OCI-LY3 (cell line): ENCODE results near the gene HDAC4.
A peak's percentile ranks its signal among the peaks of the same experiment; 100 is the strongest.

Experiments
- H2AFZ ChIP-seq: fragments of 200-600, 300-600 bp; shearing (Covaris generic); 2 replicates; pipeline ENCODE4 v1.6.0; 2014; ENCODE audit warnings: antibody characterized with exemption, low read depth, low read length
- H3K27ac ChIP-seq: fragments of 200-600, 300-600 bp; sonication (generic); 2 replicates; pipeline ENCODE4 v1.5.1; 2014; ENCODE audit warnings: mild to moderate bottlenecking, low read length, moderate library complexity, mixed read lengths
- H3K27me3 ChIP-seq: fragments of 200-600, 300-600 bp; sonication (generic); 2 replicates; pipeline ENCODE4 v1.6.1; 2014; ENCODE audit warnings: low read depth, low read length, mixed read lengths
- H3K36me3 ChIP-seq: fragments of 200-600, 300-600 bp; sonication (generic); replicated peaks from 2 replicates; pipeline ENCODE3; 2014; ENCODE audit warnings: low read depth, low read length, mixed read lengths
- H3K4me1 ChIP-seq: fragments of 300-600, 200-600 bp; sonication (generic); 2 replicates; pipeline ENCODE4 v1.6.1; 2014; ENCODE audit warnings: low read length, mixed read lengths
- H3K4me2 ChIP-seq: fragments of 200-600, 300-600 bp; sonication (generic); 2 replicates; pipeline ENCODE4 v1.6.1; 2014; ENCODE audit warnings: low read length, mixed read lengths
- H3K4me3 ChIP-seq: fragments of 300-600, 200-600 bp; sonication (generic); 2 replicates; pipeline ENCODE4 v1.5.1; 2014; ENCODE audit warnings: antibody characterized with exemption, mild to moderate bottlenecking, low read length, moderate library complexity
- H3K79me2 ChIP-seq: fragments of 300-600, 200-600 bp; shearing (Covaris generic); 2 replicates; pipeline ENCODE4 v1.6.1; 2014; ENCODE audit warnings: mild to moderate bottlenecking, low read length, mixed read lengths
- H3K9ac ChIP-seq: fragments of 300-600, 200-600 bp; shearing (Covaris generic); 2 replicates; pipeline ENCODE4 v1.6.0; 2014; ENCODE audit warnings: mild to moderate bottlenecking, low read length, moderate library complexity
- H3K9me3 ChIP-seq: fragments of 200-600, 300-600 bp; shearing (Covaris generic); 2 replicates; pipeline ENCODE4 v1.6.1; 2014; ENCODE audit warnings: low read length, mixed read lengths; ENCODE audit not compliant: insufficient read depth
- H4K20me1 ChIP-seq: fragments of 200-600, 300-600 bp; sonication (generic); 2 replicates; pipeline ENCODE4 v1.6.1; 2016; ENCODE audit warnings: low read length, mixed read lengths; ENCODE audit not compliant: insufficient read depth
- EZH2phosphoT487 ChIP-seq: fragments of 200-600 bp; shearing (Covaris generic); IDR thresholded peaks from 2 replicates; pipeline ENCODE4 v1.6.1; 2018; ENCODE audit warnings: antibody characterized with exemption, mixed run types, low read depth
- TF ChIP-seq, protein P1 (sequence below): fragments of 200-600, 300-600 bp; sonication (generic); IDR thresholded peaks from 2 replicates; pipeline ENCODE4 v1.5.1; 2014; ENCODE audit warnings: antibody characterized with exemption, low read length, low read depth

The HDAC4 gene

DNA sequence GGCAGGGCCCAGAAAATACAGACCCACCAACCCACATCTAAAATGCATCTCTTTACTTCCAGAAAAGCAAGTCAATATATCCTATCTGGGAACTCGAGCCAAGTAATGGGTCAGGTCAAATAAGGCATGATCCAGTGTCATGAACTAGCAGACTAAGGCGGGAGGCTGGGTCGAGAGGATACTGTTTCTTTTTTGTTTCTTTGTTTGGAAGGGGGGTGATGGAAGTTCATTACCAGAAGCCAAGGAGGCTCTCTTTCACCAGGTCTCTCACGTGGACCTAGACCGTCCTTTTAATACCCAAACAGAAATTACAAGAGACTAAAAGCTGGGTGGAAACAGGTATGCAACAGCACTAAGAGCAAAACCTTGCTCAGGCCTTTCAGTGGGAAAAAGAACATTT, 108.3 kb downstream of the HDAC4 start:
- TF ChIP-seq EZH2phosphoT487: no peak
- TF ChIP-seq, protein P1, sequence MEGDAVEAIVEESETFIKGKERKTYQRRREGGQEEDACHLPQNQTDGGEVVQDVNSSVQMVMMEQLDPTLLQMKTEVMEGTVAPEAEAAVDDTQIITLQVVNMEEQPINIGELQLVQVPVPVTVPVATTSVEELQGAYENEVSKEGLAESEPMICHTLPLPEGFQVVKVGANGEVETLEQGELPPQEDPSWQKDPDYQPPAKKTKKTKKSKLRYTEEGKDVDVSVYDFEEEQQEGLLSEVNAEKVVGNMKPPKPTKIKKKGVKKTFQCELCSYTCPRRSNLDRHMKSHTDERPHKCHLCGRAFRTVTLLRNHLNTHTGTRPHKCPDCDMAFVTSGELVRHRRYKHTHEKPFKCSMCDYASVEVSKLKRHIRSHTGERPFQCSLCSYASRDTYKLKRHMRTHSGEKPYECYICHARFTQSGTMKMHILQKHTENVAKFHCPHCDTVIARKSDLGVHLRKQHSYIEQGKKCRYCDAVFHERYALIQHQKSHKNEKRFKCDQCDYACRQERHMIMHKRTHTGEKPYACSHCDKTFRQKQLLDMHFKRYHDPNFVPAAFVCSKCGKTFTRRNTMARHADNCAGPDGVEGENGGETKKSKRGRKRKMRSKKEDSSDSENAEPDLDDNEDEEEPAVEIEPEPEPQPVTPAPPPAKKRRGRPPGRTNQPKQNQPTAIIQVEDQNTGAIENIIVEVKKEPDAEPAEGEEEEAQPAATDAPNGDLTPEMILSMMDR: no peak
- no peak overlapping the region for H2AFZ ChIP-seq
- H3K27me3 ChIP-seq: peaks cover 72% of the 10 kb centered on the region
- no peak overlapping the region for H3K9ac ChIP-seq
- no peak overlapping the region for H3K27ac ChIP-seq
- peaks cover 97% of the 10 kb centered on the region for H4K20me1 ChIP-seq
- no peak overlapping the region for H3K4me3 ChIP-seq
- H3K4me1 ChIP-seq: peaks cover 43% of the 10 kb centered on the region
- no peaks in the 10 kb centered on the region for H3K9me3 ChIP-seq
- H3K79me2 ChIP-seq: no peaks in the 10 kb centered on the region
- no peak overlapping the region for H3K4me2 ChIP-seq
- no peaks in the 10 kb centered on the region for H3K36me3 ChIP-seq

DNA sequence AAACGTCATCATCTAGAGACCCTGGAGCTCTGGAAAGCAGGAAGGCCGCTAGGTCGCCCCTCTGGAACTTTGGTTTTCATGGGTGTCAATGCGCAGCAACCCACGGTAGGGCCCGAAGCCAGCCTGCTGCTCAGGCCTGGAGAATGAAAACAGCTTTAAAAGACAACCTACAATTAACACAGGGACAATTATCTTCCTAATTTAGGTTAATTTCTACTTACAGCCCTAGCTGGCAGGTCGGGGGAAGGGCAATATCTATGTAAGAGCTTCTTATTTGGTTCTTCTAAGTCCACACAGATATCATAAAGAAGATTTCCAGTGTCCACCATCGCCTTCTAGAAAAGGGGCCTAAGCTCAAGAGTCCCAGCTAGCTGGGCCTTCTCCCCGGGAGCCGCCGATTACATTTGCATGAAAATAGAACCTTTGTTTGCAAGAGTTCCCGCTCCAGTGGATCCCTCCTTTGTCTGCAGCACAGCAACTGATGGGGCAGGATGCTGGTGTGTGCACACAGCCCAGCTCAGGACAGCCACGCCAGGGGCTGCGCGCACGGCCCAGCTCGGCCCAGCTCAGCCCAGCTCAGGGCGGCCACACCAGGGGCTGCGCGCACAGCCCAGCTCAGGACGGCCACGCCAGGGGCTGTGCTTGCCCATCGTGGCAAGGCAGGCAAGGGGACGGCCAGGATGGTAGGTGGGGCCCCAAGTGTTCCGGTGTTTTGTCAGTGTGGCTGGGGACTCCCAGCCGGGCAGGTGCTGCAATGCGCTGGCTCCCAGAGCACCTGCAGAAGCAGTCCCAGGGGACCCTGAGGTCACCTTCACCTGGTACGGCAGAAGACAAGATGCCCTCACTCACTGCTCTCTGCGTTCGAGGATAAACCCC, 109.1 kb downstream of the HDAC4 start:
- no peaks in the 10 kb centered on the region for H3K79me2 ChIP-seq
- H3K4me3 ChIP-seq: no peak overlapping the region
- H3K9ac ChIP-seq: no peak overlapping the region
- TF ChIP-seq, protein P1: no peak
- TF ChIP-seq EZH2phosphoT487: no peak
- no peak overlapping the region for H3K4me2 ChIP-seq
- H3K27ac ChIP-seq: no peak overlapping the region
- no peak overlapping the region for H2AFZ ChIP-seq
- peaks cover 43% of the 10 kb centered on the region for H3K4me1 ChIP-seq
- H3K27me3 ChIP-seq: peaks cover 80% of the 10 kb centered on the region
- H3K36me3 ChIP-seq: no peaks in the 10 kb centered on the region
- peaks cover 97% of the 10 kb centered on the region for H4K20me1 ChIP-seq
- H3K9me3 ChIP-seq: no peaks in the 10 kb centered on the region

DNA sequence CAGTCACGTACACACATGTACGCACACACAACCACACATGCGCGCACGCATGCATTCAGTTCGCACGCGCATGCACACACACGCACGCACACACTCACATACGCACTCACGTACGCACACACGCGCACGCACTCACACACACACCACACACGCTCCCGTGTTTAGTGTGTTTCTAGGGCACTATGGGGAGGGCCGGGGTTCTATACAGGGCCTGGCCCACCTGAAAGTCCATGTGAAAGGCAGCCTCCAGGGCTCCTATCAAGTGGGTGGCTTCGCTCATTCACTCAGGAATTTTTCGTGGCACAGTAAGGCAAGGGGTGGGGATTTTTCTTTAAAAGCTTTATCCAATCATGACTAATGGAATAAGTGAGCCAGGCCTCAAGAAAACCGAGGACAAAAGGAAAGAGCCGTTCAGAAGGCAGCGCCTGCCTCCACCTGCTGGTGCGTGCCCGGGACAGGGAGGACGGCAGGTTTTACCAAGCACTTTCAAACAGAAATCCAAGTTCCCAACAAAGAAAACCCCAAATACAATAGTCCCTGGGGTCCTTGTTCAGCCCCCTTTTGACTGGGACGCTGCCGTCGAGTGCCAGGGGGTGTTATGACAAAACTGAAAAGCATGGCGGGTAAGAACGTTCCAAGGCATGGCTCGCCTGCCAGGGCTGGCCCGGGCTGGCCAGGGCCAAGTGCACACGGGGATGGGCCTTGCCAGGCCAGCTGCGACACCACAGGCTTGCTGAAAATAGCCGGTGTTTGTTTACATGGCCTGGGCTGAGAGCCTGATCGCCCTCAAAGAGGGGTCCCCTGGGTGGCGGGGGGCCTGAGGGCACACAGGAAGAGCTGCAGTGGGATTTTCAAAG, 110.0 kb downstream of the HDAC4 start:
- H3K79me2 ChIP-seq: no peaks in the 10 kb centered on the region
- H2AFZ ChIP-seq: no peak overlapping the region
- no peaks in the 10 kb centered on the region for H3K36me3 ChIP-seq
- H3K9me3 ChIP-seq: no peaks in the 10 kb centered on the region
- H3K9ac ChIP-seq: no peak overlapping the region
- H3K4me3 ChIP-seq: no peak overlapping the region
- peaks cover 81% of the 10 kb centered on the region for H3K27me3 ChIP-seq
- TF ChIP-seq EZH2phosphoT487: no peak
- TF ChIP-seq, protein P1: no peak
- H3K27ac ChIP-seq: no peak overlapping the region
- peaks cover 97% of the 10 kb centered on the region for H4K20me1 ChIP-seq
- H3K4me2 ChIP-seq: no peak overlapping the region
- peaks cover 46% of the 10 kb centered on the region for H3K4me1 ChIP-seq

DNA sequence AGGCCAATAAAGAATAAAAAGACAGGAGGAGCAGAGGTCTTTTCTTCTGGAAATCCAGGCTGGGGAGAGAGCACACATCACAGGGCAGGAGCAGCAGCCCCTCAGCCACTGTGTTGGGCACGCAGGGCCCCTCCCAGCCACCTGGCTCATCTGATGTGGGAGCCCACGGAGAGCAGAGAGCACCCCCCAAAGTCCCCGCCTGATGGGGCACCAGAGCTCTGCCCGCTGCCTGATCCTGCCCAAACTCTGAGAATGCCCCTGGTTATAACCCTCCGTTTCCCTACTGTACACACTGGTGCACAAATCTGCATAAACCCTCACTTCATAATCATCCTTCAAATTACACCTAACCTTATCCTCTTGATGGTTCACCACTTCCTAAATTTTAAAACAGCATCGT, 111.3 kb downstream of the HDAC4 start:
- Histone ChIP-seq H3K36me3 (no peaks in the 10 kb centered on the region), H3K27me3 (peaks cover 82% of the 10 kb centered on the region), H4K20me1 (peaks cover 98% of the 10 kb centered on the region), H3K79me2 (no peaks in the 10 kb centered on the region), H3K4me2 (peak overlapping the region; percentile 20), H3K9ac (no peak overlapping the region), H3K27ac (no peak overlapping the region), H2AFZ (no peak overlapping the region), H3K4me3 (no peak overlapping the region), H3K9me3 (no peaks in the 10 kb centered on the region), H3K4me1 (peaks cover 52% of the 10 kb centered on the region)
- TF ChIP-seq, protein P1: no peak
- no peak for TF ChIP-seq EZH2phosphoT487
